ENCODE data around the gene SOX18. TPM values are rescaled to one million over a fixed set of nuclear protein-coding genes. Genes with fewer than 3 reads are reported as not detected.

The SOX18 gene
- total and polyA plus RNA-seq, 2 of the 8 experiments (the other 6 are each of a cell fraction or from before 2014, with no cell fraction given), result 0.09 TPM; not detected in 1

DNA sequence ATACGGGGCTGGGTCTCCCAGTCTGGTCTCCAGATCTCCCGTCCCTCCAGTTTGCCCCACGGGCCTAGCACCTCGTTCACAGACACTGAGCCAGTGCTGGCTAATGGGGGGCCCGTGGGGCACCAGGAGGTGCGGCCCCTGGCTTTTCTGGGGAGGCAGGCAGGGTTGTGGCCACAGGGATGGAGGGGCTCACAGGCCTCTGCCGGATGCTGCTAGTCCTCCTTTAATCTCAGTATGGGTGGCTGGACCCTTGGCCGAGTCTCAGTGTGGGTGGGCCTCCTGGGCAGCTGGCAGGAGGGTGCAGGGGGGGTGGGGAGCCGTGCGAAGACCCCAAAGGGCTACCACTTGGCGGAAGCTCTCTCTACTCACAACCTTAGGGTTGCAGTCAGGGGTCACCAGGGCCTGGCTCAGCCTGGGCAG is 1.6 kb upstream of the SOX18 start:
- H2BK20ac ChIP-seq (ENCODE audit: low read length), result no peak overlapping the region; the same call in 1 of the 2 replicates
- no peak overlapping the region for H3K18ac ChIP-seq (ENCODE audit: extremely low read depth, low read length)
- no peak overlapping the region for H4K91ac ChIP-seq (replicated peaks; ENCODE audit: insufficient read length, low read length)
- 0 out of 2 replicates have a peak overlapping the region, but pooled peaks have one; percentile 24 for H2AK5ac ChIP-seq (ENCODE audit: low read depth, low read length)
- H4K20me1 ChIP-seq (replicated peaks in 1 of 2; ENCODE audit: control insufficient read depth in 1 of 2, insufficient read depth in 2 of 2, low read length in 2 of 2), result no peaks in the 10 kb centered on the region
- DNase-seq (ENCODE audit: low read depth in 1 of 2, low spot score in 2 of 2) (no peak), FAIRE-seq (no peak)
- no peak overlapping the region for H2BK5ac ChIP-seq (ENCODE audit: low read depth, low read length)
- no peak overlapping the region for H3K9ac ChIP-seq (replicated peaks in 1 of 4; ENCODE audit: extremely low read depth in 1 of 4, low read depth in 3 of 4, low read length in 3 of 4)
- H3K4ac ChIP-seq (replicated peaks; ENCODE audit: insufficient read length, low read depth, low read length), result no peak overlapping the region
- CTCF ChIA-PET (ENCODE audit: partially characterized antibody), result interaction anchor here (0.8 to 15.0 kb wide), 6 partner anchors 8 to 69 kb away, joined by 3 to 139 read pairs (median 30); partner anchors contain the start of genes LKAAEAR1, OPRL1 and RGS19
- H3K4me2 ChIP-seq (ENCODE audit: insufficient read depth in 1 of 2, low read depth in 2 of 2, low read length in 2 of 2), result no peak overlapping the region; a peak in 1 of 4 replicates
- H3K27ac ChIP-seq (ENCODE audit: low read depth, low read length), result no peak overlapping the region
- H3K4me3 ChIP-seq (ENCODE audit: extremely low read depth in 1 of 4, insufficient read depth in 2 of 4, low read depth in 3 of 4, low read length in 4 of 4), result no peak overlapping the region
- no peak overlapping the region for H2BK12ac ChIP-seq (ENCODE audit: low read depth, low read length)
- H3K9me3 ChIP-seq (ENCODE audit: insufficient read depth in 2 of 2, low read depth in 1 of 2, low read length in 1 of 2), result no peaks in the 10 kb centered on the region
- WGBS, 2 experiments (ENCODE audit: extremely low coverage in 1 of 2, insufficient coverage in 1 of 2, insufficient read length in 1 of 2, insufficient replicate concordance in 2 of 2, low coverage in 1 of 2, low lambda C conversion rate in 2 of 2, missing lambda C conversion rate in 1 of 2), result 84% methylated on average over 6 of the region's 11 CpGs; no CpG with 5 or more reads in 1 of the 2 experiments
- H4K8ac ChIP-seq (ENCODE audit: extremely low read depth, insufficient read depth, low read length), result no peak overlapping the region
- peaks cover 0 to 24% (median 11%) of the 10 kb centered on the region in 4 experiments; a peak in 6 of 7 replicates for H3K4me1 ChIP-seq (replicated peaks in 1 of 4; ENCODE audit: control insufficient read depth in 3 of 4, insufficient read depth in 4 of 4, low read length in 3 of 4)
- peaks cover 4% of the 10 kb centered on the region; the same call in 1 of the 2 replicates for H3K23me2 ChIP-seq (ENCODE audit: low read depth, low read length)
- no peaks in the 10 kb centered on the region for H3K79me1 ChIP-seq (ENCODE audit: low read depth, low read length)
- no peak overlapping the region for H4K5ac ChIP-seq (ENCODE audit: insufficient read length, low read depth, low read length)
- peaks cover 0 to 10% (median 0%) of the 10 kb centered on the region in 4 experiments; a peak in 1 of 8 replicates for H3K36me3 ChIP-seq (ENCODE audit: control insufficient read depth in 2 of 4, insufficient read depth in 4 of 4, low read length in 3 of 4)
- H3K56ac ChIP-seq (replicated peaks; ENCODE audit: insufficient read length, low read depth, low read length), result no peak overlapping the region
- POLR2A ChIA-PET (ENCODE audit: partially characterized antibody), result interaction anchor here (0.9 to 2.0 kb wide), 3 partner anchors 9 to 393 kb away, joined by 3 to 9 read pairs (median 4); partner anchors contain the start of gene RTEL1
- no peaks in the 10 kb centered on the region for H3K79me2 ChIP-seq (ENCODE audit: control insufficient read depth in 1 of 2, insufficient read depth in 2 of 2, low read length in 2 of 2)
- no peak overlapping the region for H2AFZ ChIP-seq (ENCODE audit: low read length)
- H2BK120ac ChIP-seq (replicated peaks; ENCODE audit: low read depth, low read length), result no peak overlapping the region
- H3K14ac ChIP-seq (ENCODE audit: insufficient read length), result no peak overlapping the region
- no peak for TF ChIP-seq SRF (IDR thresholded peaks at IDR 0.05; ENCODE audit: low read depth, low read length)
- no peak for TF ChIP-seq TAF1 (IDR thresholded peaks at IDR 0.05; ENCODE audit: low read depth, low read length)
- no peak for TF ChIP-seq JUN (IDR thresholded peaks at IDR 0.05; ENCODE audit: low read depth, low read length)
- TF ChIP-seq, protein P1, sequence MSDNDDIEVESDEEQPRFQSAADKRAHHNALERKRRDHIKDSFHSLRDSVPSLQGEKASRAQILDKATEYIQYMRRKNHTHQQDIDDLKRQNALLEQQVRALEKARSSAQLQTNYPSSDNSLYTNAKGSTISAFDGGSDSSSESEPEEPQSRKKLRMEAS (IDR thresholded peaks at IDR 0.05), result no peak
- TF ChIP-seq CBX8 (IDR thresholded peaks at IDR 0.05; ENCODE audit: borderline replicate concordance, low read depth, low read length), result no peak
- TF ChIP-seq RNF2 (IDR thresholded peaks at IDR 0.05; ENCODE audit: borderline replicate concordance, low read depth, low read length, missing control alignments, poor library complexity, severe bottlenecking), result no peak
- TF ChIP-seq ASH2L (IDR thresholded peaks at IDR 0.05; ENCODE audit: low read length), result no peak
- no peak for TF ChIP-seq USF2 (IDR thresholded peaks at IDR 0.05; ENCODE audit: low read length)
- no peak for TF ChIP-seq SP4 (IDR thresholded peaks at IDR 0.05; ENCODE audit: low read length)
- no peak for TF ChIP-seq BACH1 (IDR thresholded peaks at IDR 0.05; ENCODE audit: low read length)
- no peak for TF ChIP-seq YY1 (IDR thresholded peaks at IDR 0.05; ENCODE audit: low read depth, low read length)
- TF ChIP-seq CHD1 (IDR thresholded peaks at IDR 0.05; ENCODE audit: low read depth, low read length), result no peak
- no peak overlapping the region for H3K23ac ChIP-seq (ENCODE audit: insufficient read length)
- peaks cover 41 to 60% (median 50%) of the 10 kb centered on the region in 4 experiments for H3K27me3 ChIP-seq (replicated peaks in 1 of 4; ENCODE audit: control insufficient read depth in 3 of 4, extremely low read depth in 1 of 4, insufficient read depth in 3 of 4, low read length in 3 of 4)
- no peak overlapping the region for H2BK15ac ChIP-seq (ENCODE audit: low read length)

Data from H1 (cell line).